NCI-H128 (cell line): ENCODE results near the gene BCAR1.
"Not testable (repeated sequence)": the region's sequence is repeated elsewhere in the genome, so short reads cannot be mapped to it uniquely, and the experiment has no call there.

Experiments
- DNase-seq: peaks from one replicate; lab custom pipeline; 2025; ENCODE audit not compliant: unreplicated experiment; lab: John Stamatoyannopoulos, UW

Gene BCAR1

DNA sequence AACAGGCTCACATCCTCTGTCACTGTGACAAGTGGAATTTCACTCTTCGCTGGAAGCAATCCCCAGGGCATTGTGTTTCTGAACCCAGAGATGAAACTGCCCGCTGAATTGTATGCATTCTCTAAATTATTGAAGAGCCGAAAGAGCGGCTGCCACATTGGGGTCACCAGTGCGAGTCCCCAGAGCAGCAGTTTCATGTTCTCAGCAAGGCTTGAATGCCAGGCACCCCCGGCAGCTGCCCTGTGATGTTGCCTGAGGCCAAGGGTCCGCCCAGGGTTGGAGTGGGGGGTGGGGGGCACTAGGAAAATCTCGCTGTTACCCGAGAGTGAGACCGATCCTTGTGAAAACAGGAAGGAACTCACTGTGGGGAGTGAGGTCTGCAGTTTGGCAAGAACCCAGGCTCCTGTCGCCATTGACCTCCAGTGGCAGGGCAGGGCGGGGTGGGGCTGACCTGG lies 20.7 kb upstream of the BCAR1 start:
- DNase-seq = no peak

DNA sequence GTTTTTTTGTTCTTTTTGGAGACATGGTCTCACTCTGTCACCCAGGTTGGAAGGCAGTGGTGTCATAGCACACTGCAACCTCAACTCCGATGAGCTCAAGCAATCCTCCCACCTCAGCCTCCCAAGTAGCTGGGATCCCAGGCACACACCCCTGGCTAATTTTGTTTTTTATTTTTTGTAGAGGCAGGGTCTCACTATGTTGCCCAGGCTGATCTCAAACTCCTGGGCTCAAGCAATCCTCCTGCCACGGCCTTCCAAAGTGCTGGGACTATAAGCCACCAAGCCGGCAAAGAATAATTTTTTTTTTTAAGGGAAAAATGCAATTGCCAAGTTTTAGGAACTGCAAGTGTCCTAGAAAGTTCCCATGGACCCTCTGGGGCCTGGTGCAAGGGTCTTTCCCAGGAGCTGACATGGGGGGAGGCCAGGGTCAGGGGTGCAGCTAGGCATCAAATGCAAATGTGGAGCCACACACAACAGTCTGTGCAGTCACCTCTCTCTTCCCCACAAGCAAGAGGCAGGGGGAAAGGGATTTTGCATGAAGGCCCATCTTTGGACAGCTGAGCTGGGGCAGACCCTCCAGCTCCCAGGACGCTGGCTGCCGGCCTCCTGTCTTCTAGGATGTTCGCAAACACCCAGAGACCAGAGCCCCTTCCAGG lies 20.1 kb upstream of the BCAR1 start:
- DNase-seq = no peak

DNA sequence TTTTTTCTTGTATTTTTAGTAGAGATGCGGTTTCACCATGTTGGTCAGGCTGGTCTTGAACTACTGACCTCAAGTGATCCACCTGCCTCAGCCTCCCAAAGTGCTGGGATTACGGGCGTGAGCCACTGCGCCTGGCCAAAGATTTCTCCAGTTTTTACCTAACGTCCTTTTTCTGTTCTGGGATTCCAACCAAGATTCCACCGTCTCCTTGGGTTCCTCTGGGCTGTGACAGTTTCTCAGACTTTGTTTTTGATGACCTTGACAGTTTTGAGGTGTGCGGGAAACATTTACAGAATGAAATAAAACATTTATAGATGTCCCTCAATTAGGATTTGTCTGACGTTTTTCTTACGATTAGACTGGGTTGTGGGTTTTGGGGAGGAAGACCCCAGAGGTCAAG lies 17.9 kb upstream of the BCAR1 start:
- not testable (repeated sequence) for DNase-seq

DNA sequence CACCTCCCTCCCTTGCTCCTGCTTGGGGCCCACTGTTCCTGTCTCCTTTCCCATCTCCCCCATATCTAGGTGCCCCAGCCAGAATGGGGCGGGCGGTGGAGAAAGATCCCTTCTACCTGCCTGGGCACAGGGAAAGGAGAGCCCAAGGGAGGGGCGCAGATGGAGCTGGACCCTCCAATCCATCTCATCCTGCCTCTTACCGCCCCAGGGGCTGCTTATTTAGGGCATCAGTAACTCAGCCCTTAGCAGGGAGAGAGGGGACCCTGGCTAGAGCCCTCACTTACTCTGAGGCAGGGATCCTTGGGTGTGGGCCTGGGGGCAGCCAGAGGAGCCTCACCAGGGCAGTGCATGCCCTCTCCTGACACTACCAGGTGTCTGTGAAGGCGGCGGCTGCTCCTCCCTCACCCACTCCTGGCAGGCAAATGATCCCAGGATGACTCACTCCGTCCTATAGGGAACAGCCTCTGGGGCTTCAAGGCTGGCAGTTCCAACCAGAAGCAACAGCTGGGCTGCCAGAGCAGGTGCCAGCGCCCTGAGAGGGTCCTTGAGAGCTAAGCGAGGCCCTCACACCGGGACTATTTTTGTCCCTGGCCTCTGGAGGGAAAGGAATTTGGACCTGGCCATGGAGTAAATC lies 16.3 kb upstream of the BCAR1 start:
- peak; percentile 45 for DNase-seq

DNA sequence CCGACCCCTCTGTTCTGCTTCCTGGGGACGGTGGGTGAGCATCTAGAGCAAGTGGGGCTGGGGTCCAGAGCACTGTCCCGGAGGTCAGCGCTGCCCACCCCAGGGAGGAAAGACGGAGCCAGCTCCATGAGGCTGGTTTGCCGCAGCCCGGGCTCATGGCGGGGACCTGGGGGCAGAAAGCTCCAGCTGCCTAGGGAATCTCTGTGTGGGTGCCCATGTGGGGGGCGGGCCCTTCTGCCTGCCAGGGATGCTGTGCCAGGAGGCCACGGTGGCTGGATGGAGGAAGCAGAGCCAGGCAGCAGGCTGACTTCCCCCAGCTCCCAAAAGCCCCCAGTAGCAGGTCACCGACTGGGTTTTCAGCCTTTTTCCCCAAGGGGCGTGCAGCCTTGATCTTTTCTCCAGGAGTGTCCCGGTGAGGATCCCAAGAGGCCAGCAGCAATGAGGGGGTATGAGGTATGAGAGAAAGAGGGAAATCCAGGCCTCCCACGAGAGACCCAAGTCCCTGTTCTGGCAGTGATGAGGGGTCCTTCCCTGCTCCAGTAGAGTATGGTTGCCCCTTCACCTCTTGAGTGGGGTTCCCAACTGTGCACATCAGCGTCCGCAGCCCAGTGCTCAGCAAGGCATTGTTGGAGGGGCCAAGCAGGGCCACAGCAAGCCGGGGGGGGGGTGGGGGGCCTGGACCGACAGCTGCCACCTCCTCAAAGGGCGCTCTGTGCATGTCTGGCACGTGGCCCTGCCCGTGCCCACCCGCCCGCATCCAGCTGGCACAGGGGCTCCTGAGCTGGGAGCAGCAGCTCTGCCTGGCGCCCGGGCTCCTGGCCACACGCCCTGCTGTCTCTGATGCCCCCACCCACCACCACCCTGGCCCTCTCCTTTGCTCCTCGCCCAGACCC lies 15.6 kb upstream of the BCAR1 start:
- DNase-seq = no peak

DNA sequence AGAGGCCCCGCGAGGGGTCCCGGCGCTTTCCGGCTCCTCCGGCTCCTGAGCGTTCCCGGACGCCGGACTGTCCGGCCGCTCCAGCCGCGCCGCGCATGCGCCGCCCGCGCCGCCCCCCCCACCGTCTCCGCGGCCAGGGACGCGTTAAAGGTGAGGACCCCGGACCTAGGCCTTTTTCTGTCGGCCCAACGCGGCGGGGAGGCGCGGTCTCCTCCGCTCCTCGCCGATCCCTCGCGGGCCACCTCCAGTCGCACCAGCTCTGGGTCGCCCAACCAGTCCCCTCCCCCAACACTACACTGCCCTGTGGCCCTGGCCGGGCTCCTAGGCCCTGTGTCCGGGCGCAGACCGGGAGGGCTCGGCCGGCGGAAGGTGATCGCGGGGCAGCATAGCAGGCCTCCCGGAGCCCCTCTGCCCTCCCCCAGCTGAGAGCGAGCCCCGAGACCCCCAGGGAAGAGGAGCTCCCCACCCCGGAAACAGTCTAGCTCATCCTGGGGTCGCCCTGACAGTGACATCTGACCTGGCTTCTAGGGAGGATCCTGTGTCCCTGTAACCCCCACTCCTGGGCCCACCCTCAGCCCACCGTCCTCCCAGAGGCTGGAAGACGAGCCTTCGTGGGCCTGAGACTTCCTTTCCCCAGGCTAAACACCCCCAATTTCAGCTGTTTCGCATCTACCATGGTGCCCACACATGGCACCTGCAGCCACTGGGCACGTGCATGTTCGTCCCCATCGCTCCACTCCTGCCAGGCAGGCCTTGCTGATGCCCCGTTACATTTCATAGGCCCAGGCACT lies 14.7 kb upstream of the BCAR1 start:
- DNase-seq = no peak

DNA sequence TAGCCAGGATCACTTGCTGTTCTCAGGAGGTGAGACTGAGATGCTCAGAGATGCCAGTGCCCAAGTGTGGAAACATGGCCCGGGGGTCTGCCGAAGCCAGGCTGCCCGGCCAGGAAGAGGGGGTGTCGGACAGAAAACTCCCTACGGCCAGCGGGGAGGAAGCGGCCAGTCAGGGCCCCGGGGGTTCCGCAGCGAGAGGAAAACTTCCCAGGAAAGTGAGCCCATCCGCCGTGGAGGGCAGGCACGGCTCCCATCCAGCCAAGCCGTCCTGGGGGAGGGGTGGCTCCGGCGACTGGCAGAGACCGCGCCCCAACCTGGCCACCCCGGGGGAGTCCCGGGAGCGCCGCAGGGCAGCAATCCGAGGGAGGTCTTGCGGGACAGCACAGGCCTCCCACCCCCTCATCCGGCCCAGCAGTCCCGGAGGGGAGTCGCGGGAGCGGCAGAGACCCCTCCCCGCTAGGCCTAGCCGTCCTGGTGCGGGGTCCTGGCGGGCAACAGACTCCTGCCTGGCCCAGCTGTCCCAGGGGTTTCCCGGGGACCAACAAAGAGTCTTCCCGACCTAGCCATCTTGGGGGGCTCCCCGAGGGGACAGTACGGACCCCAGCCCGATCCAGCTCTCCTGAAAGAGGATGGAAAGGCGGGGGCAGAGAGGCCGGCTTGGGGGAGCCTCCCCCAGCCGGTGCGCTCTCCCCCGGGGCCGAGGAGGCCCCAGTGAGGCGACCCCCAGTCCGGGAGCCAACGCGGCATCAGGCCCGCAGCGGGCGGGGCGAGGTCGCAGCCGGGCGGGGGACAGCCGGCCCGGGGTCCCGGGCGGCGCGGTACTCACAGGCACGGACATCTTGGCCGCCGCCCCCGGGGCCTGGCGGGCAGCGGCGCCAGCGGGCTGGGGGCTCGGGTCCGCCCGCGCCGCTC lies 13.8 kb upstream of the BCAR1 start:
- DNase-seq = no peak

DNA sequence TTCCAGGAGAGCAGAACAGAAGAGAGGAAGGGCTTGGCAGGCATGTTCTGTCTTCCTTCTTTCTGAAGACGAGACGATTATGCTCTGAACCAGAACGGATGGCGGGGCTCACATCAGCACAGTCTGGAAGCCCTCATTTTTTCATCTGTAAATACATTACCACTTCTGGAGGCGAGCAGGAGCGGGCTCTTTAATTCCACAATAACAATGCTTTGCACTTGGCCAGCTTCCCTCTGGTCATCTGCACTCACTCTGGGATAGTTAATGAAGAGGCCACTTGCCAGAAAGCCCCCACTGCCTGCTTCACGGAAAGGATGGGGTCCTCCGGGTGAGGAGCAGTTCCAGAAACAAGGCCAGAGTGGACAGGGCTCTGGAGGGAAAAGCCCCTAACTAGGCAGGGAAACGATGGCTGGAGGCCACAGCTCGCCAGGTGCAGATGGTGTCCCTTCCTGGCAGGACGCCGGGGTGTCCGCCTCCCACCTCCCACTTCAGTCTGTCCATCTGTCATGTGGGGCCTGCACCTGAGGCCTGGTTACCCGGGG lies 13.1 kb upstream of the BCAR1 start:
- DNase-seq = no peak

- no peak for DNase-seq
Measured at GRCh38 chr16:75263963-75264445, 12.6 kb upstream of the BCAR1 start.

- no peak for DNase-seq
Measured at GRCh38 chr16:75263291-75263962, 12.0 kb upstream of the BCAR1 start.

DNA sequence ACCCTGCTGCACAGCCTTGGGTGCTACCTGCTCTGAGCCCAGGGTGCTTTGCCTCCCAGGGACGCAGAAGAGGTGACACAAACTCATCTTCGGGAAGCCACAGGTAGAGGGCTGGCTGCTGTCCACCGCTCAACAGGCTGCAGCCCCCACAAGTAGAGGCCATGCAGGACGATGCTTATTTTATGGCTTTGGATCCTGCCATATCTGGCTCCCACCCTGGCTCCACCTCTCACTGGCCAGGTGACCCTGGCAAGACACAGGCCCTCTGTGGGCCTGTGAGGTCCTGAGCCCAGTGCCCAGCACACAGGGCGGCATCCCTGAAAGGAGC lies 11.3 kb upstream of the BCAR1 start:
- DNase-seq = no peak

- no peak for DNase-seq
Measured at GRCh38 chr16:75262104-75262799, 10.8 kb upstream of the BCAR1 start.

GRCh38 chr16:75261590-75262078 lies 10.2 kb upstream of the BCAR1 start:
- no peak for DNase-seq

DNA sequence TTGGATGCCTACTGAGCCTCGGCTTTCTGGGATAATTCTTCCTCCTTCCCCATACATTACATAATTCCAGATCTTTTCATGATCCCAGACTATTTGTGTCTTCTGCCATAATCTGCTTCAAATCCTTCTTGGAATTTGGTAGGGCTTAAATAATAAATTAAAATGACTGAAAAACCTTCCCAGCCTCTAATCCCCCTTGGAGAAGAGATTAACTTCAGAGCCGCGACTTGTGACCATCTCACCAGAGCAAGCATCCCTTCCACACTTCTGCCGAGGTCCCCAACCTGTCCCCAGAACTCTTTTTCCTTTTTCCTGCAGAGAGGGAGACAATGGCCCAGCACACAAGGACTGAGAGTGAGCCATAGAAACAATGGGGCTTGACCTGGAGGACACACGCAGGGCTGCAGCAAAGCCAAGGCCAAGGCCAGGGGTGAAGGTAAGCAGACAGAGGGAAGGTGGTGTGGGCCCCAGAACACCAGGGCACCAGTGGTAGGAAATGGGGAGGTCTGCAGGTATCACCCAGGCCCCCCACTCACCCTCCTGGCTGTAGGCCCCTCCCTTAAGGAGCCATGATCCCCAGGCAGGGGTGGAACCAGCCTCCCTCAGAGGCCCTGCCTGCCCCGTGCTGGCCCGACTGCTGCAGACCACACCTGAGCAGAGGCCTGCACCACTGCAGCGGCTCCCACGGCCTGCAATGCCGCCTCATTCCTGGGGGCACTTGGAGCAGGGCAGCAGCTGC lies 9.6 kb upstream of the BCAR1 start:
- DNase-seq = no peak

DNA sequence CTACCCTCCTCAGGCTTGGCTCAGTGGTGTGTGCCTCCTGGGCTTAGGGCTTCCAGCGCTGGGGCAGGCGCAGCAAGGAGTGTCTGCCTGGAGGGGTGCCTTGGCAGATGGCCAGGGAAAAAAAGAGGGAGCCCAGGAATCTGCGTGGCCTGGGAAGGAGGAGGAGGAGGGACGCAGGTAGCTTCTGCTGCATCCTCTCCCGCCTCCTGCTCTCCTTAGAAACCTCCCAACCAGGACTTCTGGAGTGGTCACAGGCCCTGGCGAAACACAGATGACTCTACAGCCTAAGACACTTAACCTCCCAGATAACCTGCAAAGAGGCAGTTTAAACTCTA lies 7.3 kb upstream of the BCAR1 start:
- DNase-seq = no peak

- no peak for DNase-seq
Measured at GRCh38 chr16:75257886-75258806, 6.7 kb upstream of the BCAR1 start.
